Ectodermal cell (in vitro differentiated cells): ENCODE measurements around the gene IGFBPL1.

ENCODE experiments used
- H3K27ac ChIP-seq: 2 replicates; pipeline ENCODE4 v1.7.0; 2013; ENCODE audit warnings: mild to moderate bottlenecking, low read depth, low read length; ENCODE audit not compliant: insufficient read depth, poor library complexity, severe bottlenecking
- H3K27me3 ChIP-seq: 2 replicates; pipeline ENCODE4 v1.7.0; 2013; ENCODE audit warnings: mild to moderate bottlenecking, low read length; ENCODE audit not compliant: insufficient read depth, control insufficient read depth, poor library complexity, severe bottlenecking
- H3K36me3 ChIP-seq: one replicate; pipeline ENCODE4 v1.7.0; 2013; ENCODE audit warnings: low read length; ENCODE audit not compliant: control insufficient read depth, insufficient read depth
- H3K4me1 ChIP-seq: one replicate; pipeline ENCODE4 v1.7.0; 2013; ENCODE audit warnings: low read length; ENCODE audit not compliant: control insufficient read depth, insufficient read depth
- H3K4me3 ChIP-seq: 2 replicates; pipeline ENCODE4 v1.7.0; 2013; ENCODE audit warnings: low read depth, low read length, control low read depth; ENCODE audit not compliant: insufficient read depth
- H3K9me3 ChIP-seq: 2 replicates; pipeline ENCODE4 v1.7.0; 2013; ENCODE audit warnings: mild to moderate bottlenecking, low read length, moderate library complexity; ENCODE audit not compliant: control insufficient read depth
- WGBS, 2 experiments: methylation state at CpG; one replicate each; pipeline ENCODE4 v1.1.7; 2013; ENCODE audit warnings: missing lambda C conversion rate in 2 of 2; 5-methylcytosine and 5-hydroxymethylcytosine counted together

IGFBPL1 gene

GRCh38 chr9:38417003-38417945, 7.0 kb downstream of the IGFBPL1 start:
- whole genome bisulfite sequencing, 2 experiments = 66 to 73% methylated on average over 8 of the region's 8 CpGs
- peaks cover 65% of the 10 kb centered on the region for H3K4me1 ChIP-seq
- no peak overlapping the region for H3K27ac ChIP-seq

GRCh38 chr9:38416461-38416860, 7.8 kb downstream of the IGFBPL1 start:
- Histone ChIP-seq H3K4me1 (peaks cover 56% of the 10 kb centered on the region), H3K4me3 (no peak overlapping the region), H3K36me3 (peaks cover 3% of the 10 kb centered on the region), H3K27ac (no peak overlapping the region), H3K27me3 (peaks cover 3% of the 10 kb centered on the region), H3K9me3 (no peaks in the 10 kb centered on the region)
- WGBS, 2 experiments = 88 to 97% methylated on average over 2 to 4 of the region's 4 CpGs

More at GRCh38 chr9:38417003-38417945, 7.0 kb downstream of the IGFBPL1 start:
- peaks cover 3% of the 10 kb centered on the region for H3K36me3 ChIP-seq
- no peaks in the 10 kb centered on the region for H3K9me3 ChIP-seq
- H3K27me3 ChIP-seq = no peaks in the 10 kb centered on the region
- H3K4me3 ChIP-seq = no peak overlapping the region

- no peak overlapping the region for H3K27ac ChIP-seq
- peaks cover 3% of the 10 kb centered on the region for H3K36me3 ChIP-seq
- WGBS, 2 experiments = 63 to 67% methylated on average over 8 of the region's 8 CpGs
Measured at GRCh38 chr9:38415856-38416255, 8.4 kb downstream of the IGFBPL1 start.

GRCh38 chr9:38414040-38414723, 10.1 kb downstream of the IGFBPL1 start:
- peaks cover 3% of the 10 kb centered on the region for H3K36me3 ChIP-seq
- no peak overlapping the region for H3K4me3 ChIP-seq
- no peak overlapping the region for H3K27ac ChIP-seq
- H3K27me3 ChIP-seq = peaks cover 3% of the 10 kb centered on the region
- H3K9me3 ChIP-seq = no peaks in the 10 kb centered on the region
- WGBS, 2 experiments = 66 to 69% methylated on average over 24 of the region's 24 CpGs
- peaks cover 41% of the 10 kb centered on the region for H3K4me1 ChIP-seq

More at GRCh38 chr9:38415856-38416255, 8.4 kb downstream of the IGFBPL1 start:
- H3K4me3 ChIP-seq = no peak overlapping the region
- no peaks in the 10 kb centered on the region for H3K9me3 ChIP-seq
- H3K27me3 ChIP-seq = peaks cover 3% of the 10 kb centered on the region
- peaks cover 50% of the 10 kb centered on the region for H3K4me1 ChIP-seq

- Histone ChIP-seq H3K27me3 (peaks cover 3% of the 10 kb centered on the region), H3K36me3 (peaks cover 3% of the 10 kb centered on the region), H3K4me1 (peaks cover 32% of the 10 kb centered on the region), H3K4me3 (no peak overlapping the region), H3K27ac (no peak overlapping the region), H3K9me3 (no peaks in the 10 kb centered on the region)
- WGBS, 2 experiments = 80 to 82% methylated on average over 7 of the region's 7 CpGs
Measured at GRCh38 chr9:38413283-38413682, 11.0 kb downstream of the IGFBPL1 start.

GRCh38 chr9:38412751-38413150, 11.5 kb downstream of the IGFBPL1 start:
- H3K27me3 ChIP-seq = peaks cover 3% of the 10 kb centered on the region
- WGBS, 2 experiments = 75 to 82% methylated on average over 6 of the region's 6 CpGs
- peaks cover 27% of the 10 kb centered on the region for H3K4me1 ChIP-seq
- peaks cover 3% of the 10 kb centered on the region for H3K36me3 ChIP-seq
- no peaks in the 10 kb centered on the region for H3K9me3 ChIP-seq
- no peak overlapping the region for H3K27ac ChIP-seq
- no peak overlapping the region for H3K4me3 ChIP-seq

- H3K36me3 ChIP-seq = peaks cover 3% of the 10 kb centered on the region
Measured at GRCh38 chr9:38408719-38409118, 15.5 kb downstream of the IGFBPL1 start.

GRCh38 chr9:38406476-38407186, 17.6 kb downstream of the IGFBPL1 start:
- Histone ChIP-seq H3K27ac (no peak overlapping the region), H3K4me1 (no peaks in the 10 kb centered on the region), H3K9me3 (no peaks in the 10 kb centered on the region), H3K36me3 (no peaks in the 10 kb centered on the region), H3K4me3 (no peak overlapping the region), H3K27me3 (peaks cover 2% of the 10 kb centered on the region)
- WGBS, 2 experiments = 89 to 92% methylated on average over 9 of the region's 9 CpGs

More at GRCh38 chr9:38408719-38409118, 15.5 kb downstream of the IGFBPL1 start:
- WGBS, 2 experiments = 65 to 72% methylated on average over 4 of the region's 4 CpGs
- Histone ChIP-seq H3K9me3 (no peaks in the 10 kb centered on the region), H3K27ac (no peak overlapping the region), H3K4me3 (no peak overlapping the region), H3K27me3 (peaks cover 3% of the 10 kb centered on the region), H3K4me1 (no peaks in the 10 kb centered on the region)

GRCh38 chr9:38405785-38406184, 18.5 kb downstream of the IGFBPL1 start:
- Histone ChIP-seq H3K4me1 (no peaks in the 10 kb centered on the region), H3K9me3 (no peaks in the 10 kb centered on the region), H3K27ac (no peak overlapping the region), H3K4me3 (no peak overlapping the region), H3K27me3 (no peaks in the 10 kb centered on the region), H3K36me3 (no peaks in the 10 kb centered on the region)
- WGBS, 2 experiments = 84 to 85% methylated on average over 3 of the region's 3 CpGs
